IMR-90 (cell line): ENCODE data around the gene CLTA. TPM values are rescaled to one million over a fixed set of nuclear protein-coding genes. Genes with fewer than 3 reads are reported as not detected.

Experiments used
- ATAC-seq: fragments of 200-7000 bp; cut with Tn5 transposase; 2 replicates; pipeline ENCODE4 v1.9.1; 2020; ENCODE audit warnings: low read depth, mild to moderate bottlenecking, moderate library complexity
- BruUV-seq: library from RNA; stranded (reverse); fragments of 400-500 nt; replicated peaks from 2 replicates; lab custom pipeline; 2021; lab: Mats Ljungman, UMichigan
- CTCF ChIA-PET: fragments of 300-600 bp; formaldehyde crosslinking; extraction: SDS; loops from one replicate; lab custom pipeline; 2021; ENCODE audit warnings: antibody characterized with exemption; lab: Yijun Ruan, JAX
- POLR2A ChIA-PET: fragments of 300-600 bp; sonication (Branson Sonifier 250); formaldehyde crosslinking; loops from one replicate; lab custom pipeline; 2022; ENCODE audit warnings: antibody characterized with exemption; ENCODE audit not compliant: unreplicated experiment; lab: Charles Lee
- DNase-seq: peaks from one replicate; pipeline ENCODE4 v3.0.0; 2013
- H2AFZ ChIP-seq: replicated peaks from 2 replicates; pipeline ENCODE3; 2013; ENCODE audit warnings: low read length, mild to moderate bottlenecking; ENCODE audit not compliant: poor library complexity
- H2AK5ac ChIP-seq: 2 replicates; pipeline ENCODE4 v1.6.1; 2013; ENCODE audit warnings: low read depth, low read length, inconsistent platforms
- H2AK9ac ChIP-seq: replicated peaks from 2 replicates; pipeline ENCODE3; 2013; ENCODE audit warnings: mild to moderate bottlenecking, low read depth, low read length, moderate library complexity; ENCODE audit not compliant: poor library complexity
- H2BK120ac ChIP-seq: 2 replicates; pipeline ENCODE4 v1.6.1; 2013; ENCODE audit warnings: low read depth, low read length, inconsistent platforms
- H2BK15ac ChIP-seq: 3 replicates; pipeline ENCODE4 v1.6.1; 2013; ENCODE audit warnings: low read depth, low read length, inconsistent platforms
- H2BK20ac ChIP-seq: 2 replicates; pipeline ENCODE4 v1.6.1; 2013; ENCODE audit warnings: low read depth, mild to moderate bottlenecking, inconsistent platforms, low read length, moderate library complexity
- H2BK5ac ChIP-seq: 2 replicates; pipeline ENCODE4 v1.6.1; 2013; ENCODE audit warnings: mild to moderate bottlenecking, low read depth, low read length, inconsistent platforms; ENCODE audit not compliant: poor library complexity, severe bottlenecking
- H3K14ac ChIP-seq: replicated peaks from 2 replicates; pipeline ENCODE4 v1.6.1; 2013; ENCODE audit warnings: low read depth, low read length, inconsistent platforms
- H3K18ac ChIP-seq: 2 replicates; pipeline ENCODE4 v1.6.1; 2013; ENCODE audit warnings: low read depth, low read length, control low read depth
- H3K23ac ChIP-seq: 2 replicates; pipeline ENCODE4 v1.6.1; 2013; ENCODE audit warnings: low read depth, low read length, inconsistent platforms
- H3K27ac ChIP-seq: 2 replicates; pipeline ENCODE4 v1.5.1; 2013; ENCODE audit warnings: mild to moderate bottlenecking, control low read depth, low read length; ENCODE audit not compliant: insufficient read depth
- H3K27me3 ChIP-seq: 2 replicates; pipeline ENCODE4 v1.6.1; 2013; ENCODE audit warnings: low read length; ENCODE audit not compliant: control insufficient read depth, insufficient read depth
- H3K36me3 ChIP-seq: 2 replicates; pipeline ENCODE4 v1.6.1; 2013; ENCODE audit warnings: low read length, mixed read lengths; ENCODE audit not compliant: control insufficient read depth, insufficient read depth
- H3K4ac ChIP-seq: 2 replicates; pipeline ENCODE4 v1.6.1; 2013; ENCODE audit warnings: low read depth, low read length, inconsistent platforms
- H3K4me1 ChIP-seq: 2 replicates; pipeline ENCODE4 v1.6.1; 2013; ENCODE audit warnings: low read length, mixed read lengths; ENCODE audit not compliant: control insufficient read depth, insufficient read depth
- H3K4me2 ChIP-seq: 2 replicates; pipeline ENCODE4 v1.6.1; 2013; ENCODE audit warnings: low read depth, mild to moderate bottlenecking, control low read depth, low read length, moderate library complexity
- H3K4me3 ChIP-seq: 2 replicates; pipeline ENCODE4 v1.5.1; 2013; ENCODE audit warnings: low read depth, mild to moderate bottlenecking, control low read depth, low read length, moderate library complexity; ENCODE audit not compliant: insufficient read depth
- H3K56ac ChIP-seq: 2 replicates; pipeline ENCODE4 v1.6.1; 2013; ENCODE audit warnings: low read length, inconsistent platforms; ENCODE audit not compliant: insufficient read depth; ENCODE audit errors: extremely low read depth
- H3K79me1 ChIP-seq, 2 experiments: 2 replicates each; pipeline ENCODE4 v1.6.1; 2013; ENCODE audit warnings: low read length in 2 of 2, inconsistent platforms in 1 of 2, low read depth in 1 of 2
- H3K9ac ChIP-seq: 2 replicates; pipeline ENCODE4 v1.6.1; 2013; ENCODE audit warnings: low read depth, low read length, control low read depth
- H3K9me1 ChIP-seq: 2 replicates; pipeline ENCODE4 v1.6.1; 2013; ENCODE audit warnings: low read length, inconsistent platforms; ENCODE audit not compliant: insufficient read depth
- H3K9me3 ChIP-seq: 2 replicates; pipeline ENCODE4 v1.6.1; 2013; ENCODE audit warnings: low read length; ENCODE audit not compliant: control insufficient read depth, insufficient read depth
- H4K20me1 ChIP-seq: 2 replicates; pipeline ENCODE4 v1.6.1; 2013; ENCODE audit warnings: low read length, inconsistent platforms; ENCODE audit not compliant: insufficient read depth
- H4K5ac ChIP-seq: 2 replicates; pipeline ENCODE4 v1.6.1; 2013; ENCODE audit warnings: mild to moderate bottlenecking, low read depth, low read length, control low read depth
- H4K8ac ChIP-seq, 2 experiments: 2 replicates each; pipeline ENCODE4 v1.6.1; 2013; ENCODE audit warnings: low read depth in 2 of 2, low read length in 2 of 2, control low read depth in 1 of 2, inconsistent platforms in 1 of 2
- H4K91ac ChIP-seq: 2 replicates; pipeline ENCODE4 v1.6.1; 2013; ENCODE audit warnings: low read depth, low read length, inconsistent platforms; ENCODE audit not compliant: insufficient read depth
- BHLHE40 ChIP-seq: fragments of 150-350 bp; IDR thresholded peaks from 2 replicates; pipeline ENCODE4 v1.6.1; 2016; ENCODE audit warnings: mild to moderate bottlenecking, low read depth, low read length
- CEBPB ChIP-seq: IDR thresholded peaks from 2 replicates; pipeline ENCODE4 v1.6.1; 2012; ENCODE audit warnings: low read depth, low read length, improper control_type of control experiment
- CHD1 ChIP-seq: IDR thresholded peaks from 2 replicates; pipeline ENCODE4 v1.6.1; 2012; ENCODE audit warnings: low read depth, low read length, improper control_type of control experiment
- FOS ChIP-seq: fragments of 150-350 bp; IDR thresholded peaks from 2 replicates; pipeline ENCODE4 v1.6.1; 2016; ENCODE audit warnings: low read depth, low read length
- MAFK ChIP-seq: IDR thresholded peaks from 2 replicates; pipeline ENCODE4 v1.6.1; 2012; ENCODE audit warnings: low read depth, low read length, improper control_type of control experiment
- MAZ ChIP-seq: IDR thresholded peaks from 2 replicates; pipeline ENCODE4 v1.6.1; 2012; ENCODE audit warnings: low read depth, mild to moderate bottlenecking, low read length, improper control_type of control experiment, moderate library complexity, borderline replicate concordance
- MXI1 ChIP-seq: IDR thresholded peaks from 2 replicates; pipeline ENCODE4 v1.6.1; 2012; ENCODE audit warnings: low read depth, mild to moderate bottlenecking, low read length, moderate library complexity, borderline replicate concordance
- NFE2L2 ChIP-seq: fragments of 150-350 bp; IDR thresholded peaks from 2 replicates; pipeline ENCODE4 v1.6.1; 2016; ENCODE audit warnings: low read depth, mild to moderate bottlenecking, low read length
- POLR2A ChIP-seq: IDR thresholded peaks from 2 replicates; pipeline ENCODE4 v1.6.1; 2012; ENCODE audit warnings: mild to moderate bottlenecking, low read depth, low read length
- RAD21 ChIP-seq: IDR thresholded peaks from 2 replicates; pipeline ENCODE4 v1.6.1; 2012; ENCODE audit warnings: low read length, improper control_type of control experiment
- RCOR1 ChIP-seq: IDR thresholded peaks from 2 replicates; pipeline ENCODE4 v1.6.1; 2012; ENCODE audit warnings: mild to moderate bottlenecking, low read length, improper control_type of control experiment; ENCODE audit not compliant: insufficient replicate concordance
- RFX5 ChIP-seq: IDR thresholded peaks from 2 replicates; pipeline ENCODE4 v1.8.0; 2012; ENCODE audit warnings: low read depth, mild to moderate bottlenecking, low read length, moderate library complexity
- SMC3 ChIP-seq: fragments of 150-350 bp; IDR thresholded peaks from 2 replicates; pipeline ENCODE4 v1.6.1; 2016; ENCODE audit warnings: low read depth, mild to moderate bottlenecking, antibody characterized with exemption, low read length, moderate library complexity
- USF2 ChIP-seq: fragments of 150-350 bp; IDR thresholded peaks from 2 replicates; pipeline ENCODE4 v1.6.1; 2017; ENCODE audit warnings: mild to moderate bottlenecking, antibody characterized with exemption, low read length, low read depth
- WGBS, 2 experiments: methylation state at CpG; one replicate each; pipeline versions ENCODE4 v1.1.5 to v1.1.7; 2013; ENCODE audit warnings: missing lambda C conversion rate in 2 of 2; ENCODE audit not compliant: insufficient read length in 1 of 2; ENCODE audit errors: extremely low coverage in 2 of 2; 5-methylcytosine and 5-hydroxymethylcytosine counted together
- dilution Hi-C: fragments of 300-500 bp; cut with HindIII; formaldehyde crosslinking; loops from one replicate; pipeline ENCODE4 v1.14.3; 2018; ENCODE audit warnings: low sequenced_read_pairs; ENCODE audit not compliant: unreplicated experiment
- in situ Hi-C: fragments of 300-500 bp; cut with MboI; formaldehyde crosslinking; loops from 3 replicates; pipeline ENCODE4 v1.14.3; 2019; ENCODE audit warnings: low sequenced_read_pairs, inconsistent platforms, mixed read lengths
- intact Hi-C: fragments of 100-400 bp; cut with micrococcal nuclease; formaldehyde crosslinking; loops from 2 replicates; pipeline ENCODE4 v1.10.0; 2022
- polyA plus RNA-seq, 3 experiments: library from polyadenylated mRNA; depleted of rRNA; stranded (reverse); fragments of >200 nt; gene quantifications; 2 replicates each; pipeline ENCODE4 v1.2.3, GENCODE V29; 2012; ENCODE audit warnings: low replicate concordance in 1 of 3
- total RNA-seq: library from RNA; depleted of rRNA; stranded (reverse); fragments of >200 nt; gene quantifications from 2 replicates; pipeline ENCODE4 v1.2.3, GENCODE V29; 2012
- TF ChIP-seq, protein P1 (sequence below): fragments of 150-350 bp; IDR thresholded peaks from 2 replicates; pipeline ENCODE4 v1.6.1; 2016; ENCODE audit warnings: low read depth, mild to moderate bottlenecking, low read length, moderate library complexity, borderline replicate concordance
- TF ChIP-seq, protein P2 (sequence below): conservative IDR thresholded peaks from 2 replicates; pipeline ENCODE4 v1.5.1; 2012; ENCODE audit warnings: mild to moderate bottlenecking, low read depth, low read length, improper control_type of control experiment

The CLTA gene
- total and polyA plus RNA-seq, 2 of the 4 experiments (the other 2 are of a cell fraction) = 133 to 246 TPM

DNA sequence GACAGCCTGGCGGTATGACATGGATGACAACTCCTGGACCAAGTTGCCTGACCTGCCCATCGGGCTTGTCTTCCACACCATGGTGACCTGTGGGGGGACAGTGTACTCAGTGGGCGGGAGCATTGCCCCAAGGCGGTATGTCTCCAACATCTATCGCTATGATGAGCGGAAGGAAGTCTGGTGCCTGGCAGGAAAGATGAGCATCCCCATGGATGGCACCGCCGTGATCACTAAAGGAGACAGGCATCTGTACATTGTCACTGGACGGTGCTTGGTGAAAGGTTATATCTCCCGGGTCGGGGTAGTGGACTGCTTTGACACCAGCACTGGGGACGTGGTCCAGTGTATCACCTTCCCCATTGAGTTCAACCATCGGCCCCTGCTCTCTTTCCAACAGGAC is 20.2 kb upstream of the CLTA start:
- H2BK20ac ChIP-seq = no peak overlapping the region
- H3K4ac ChIP-seq = no peak overlapping the region
- no peak overlapping the region for H3K23ac ChIP-seq
- intact Hi-C loops = no loop called here
- H2BK15ac ChIP-seq = no peak overlapping the region
- no peak overlapping the region for H2AK9ac ChIP-seq
- peaks cover 5% of the 10 kb centered on the region for H3K4me1 ChIP-seq
- ATAC-seq = no peak
- H2AFZ ChIP-seq = no peak overlapping the region
- H4K20me1 ChIP-seq = no peaks in the 10 kb centered on the region
- no peak for TF ChIP-seq MXI1
- no peak for TF ChIP-seq CHD1
- TF ChIP-seq, protein P1, sequence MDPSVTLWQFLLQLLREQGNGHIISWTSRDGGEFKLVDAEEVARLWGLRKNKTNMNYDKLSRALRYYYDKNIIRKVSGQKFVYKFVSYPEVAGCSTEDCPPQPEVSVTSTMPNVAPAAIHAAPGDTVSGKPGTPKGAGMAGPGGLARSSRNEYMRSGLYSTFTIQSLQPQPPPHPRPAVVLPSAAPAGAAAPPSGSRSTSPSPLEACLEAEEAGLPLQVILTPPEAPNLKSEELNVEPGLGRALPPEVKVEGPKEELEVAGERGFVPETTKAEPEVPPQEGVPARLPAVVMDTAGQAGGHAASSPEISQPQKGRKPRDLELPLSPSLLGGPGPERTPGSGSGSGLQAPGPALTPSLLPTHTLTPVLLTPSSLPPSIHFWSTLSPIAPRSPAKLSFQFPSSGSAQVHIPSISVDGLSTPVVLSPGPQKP = no peak
- no peak for TF ChIP-seq MAZ
- TF ChIP-seq BHLHE40 = no peak
- no peak for TF ChIP-seq CEBPB
- no peak for TF ChIP-seq RCOR1
- TF ChIP-seq POLR2A = no peak
- no peak for TF ChIP-seq USF2
- no peak for TF ChIP-seq MAFK
- no peak for TF ChIP-seq NFE2L2
- TF ChIP-seq FOS = no peak
- TF ChIP-seq, protein P2, sequence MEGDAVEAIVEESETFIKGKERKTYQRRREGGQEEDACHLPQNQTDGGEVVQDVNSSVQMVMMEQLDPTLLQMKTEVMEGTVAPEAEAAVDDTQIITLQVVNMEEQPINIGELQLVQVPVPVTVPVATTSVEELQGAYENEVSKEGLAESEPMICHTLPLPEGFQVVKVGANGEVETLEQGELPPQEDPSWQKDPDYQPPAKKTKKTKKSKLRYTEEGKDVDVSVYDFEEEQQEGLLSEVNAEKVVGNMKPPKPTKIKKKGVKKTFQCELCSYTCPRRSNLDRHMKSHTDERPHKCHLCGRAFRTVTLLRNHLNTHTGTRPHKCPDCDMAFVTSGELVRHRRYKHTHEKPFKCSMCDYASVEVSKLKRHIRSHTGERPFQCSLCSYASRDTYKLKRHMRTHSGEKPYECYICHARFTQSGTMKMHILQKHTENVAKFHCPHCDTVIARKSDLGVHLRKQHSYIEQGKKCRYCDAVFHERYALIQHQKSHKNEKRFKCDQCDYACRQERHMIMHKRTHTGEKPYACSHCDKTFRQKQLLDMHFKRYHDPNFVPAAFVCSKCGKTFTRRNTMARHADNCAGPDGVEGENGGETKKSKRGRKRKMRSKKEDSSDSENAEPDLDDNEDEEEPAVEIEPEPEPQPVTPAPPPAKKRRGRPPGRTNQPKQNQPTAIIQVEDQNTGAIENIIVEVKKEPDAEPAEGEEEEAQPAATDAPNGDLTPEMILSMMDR = no peak
- TF ChIP-seq SMC3 = no peak
- TF ChIP-seq RFX5 = no peak
- TF ChIP-seq RAD21 = no peak
- no peak overlapping the region for H3K4me2 ChIP-seq
- H3K79me1 ChIP-seq = no peaks in the 10 kb centered on the region
- H3K9ac ChIP-seq = no peak overlapping the region
- no peak overlapping the region for H3K56ac ChIP-seq
- WGBS, 2 experiments = 100% methylated on average over 9 of the region's 13 CpGs; no CpG with 5 or more reads in 1 of the 2 experiments
- H2BK120ac ChIP-seq = no peak overlapping the region
- no peak overlapping the region for H4K8ac ChIP-seq
- no peaks in the 10 kb centered on the region for H3K36me3 ChIP-seq
- in situ Hi-C loops = loop anchor here (10.0 kb wide), 1 partner anchor 206 kb away; no protein-coding TSS in a partner anchor
- ChIA-PET POLR2A (no interaction called here), CTCF (no interaction called here)
- no peak overlapping the region for H3K18ac ChIP-seq
- no peaks in the 10 kb centered on the region for H3K9me3 ChIP-seq
- 0 out of 2 replicates have a peak overlapping the region, but pooled peaks have one; percentile 38 for H2AK5ac ChIP-seq
- H2BK5ac ChIP-seq = no peak overlapping the region
- H3K14ac ChIP-seq = no peak overlapping the region
- DNase-seq = no peak
- no peak overlapping the region for H4K91ac ChIP-seq
- H3K4me3 ChIP-seq = no peak overlapping the region
- H3K9me1 ChIP-seq = no peaks in the 10 kb centered on the region
- no peaks in the 10 kb centered on the region; the same call in 1 of the 2 replicates for H3K27me3 ChIP-seq
- BruUV-seq = no TSS peak
- H4K5ac ChIP-seq = no peak overlapping the region
- dilution Hi-C loops = no loop called here
- H3K27ac ChIP-seq = no peak overlapping the region
